ENCODE measurements around the gene IGF1R. TPM values are rescaled to one million over a fixed set of nuclear protein-coding genes. Genes with fewer than 3 reads are reported as not detected.

IGF1R gene
- total and polyA plus RNA-seq, 2 of the 13 experiments (the other 11 are each of a cell fraction or from before 2014, with no cell fraction given): 15.9 to 18.4 TPM

DNA sequence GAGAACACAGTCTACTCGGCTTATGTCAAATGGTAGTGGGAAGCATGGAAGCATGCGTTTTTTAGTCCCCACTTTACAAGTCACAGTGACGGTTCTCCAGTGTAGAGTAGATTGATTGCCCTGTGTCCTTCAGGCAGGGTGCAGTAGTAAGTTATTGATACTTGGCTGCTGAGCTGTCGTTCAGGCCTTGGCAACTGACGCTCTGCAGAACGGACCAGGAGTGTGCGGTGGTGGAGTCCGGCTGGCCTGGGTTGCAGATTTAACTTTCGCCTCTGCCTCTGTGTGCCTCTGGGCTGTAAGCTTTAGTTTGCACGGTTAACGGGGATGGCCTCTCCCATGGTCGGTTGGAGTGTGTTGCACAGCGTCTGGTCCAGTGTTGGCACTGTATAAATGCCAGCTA, 58.6 kb downstream of the IGF1R start (continued):
- TF ChIP-seq, protein P1, sequence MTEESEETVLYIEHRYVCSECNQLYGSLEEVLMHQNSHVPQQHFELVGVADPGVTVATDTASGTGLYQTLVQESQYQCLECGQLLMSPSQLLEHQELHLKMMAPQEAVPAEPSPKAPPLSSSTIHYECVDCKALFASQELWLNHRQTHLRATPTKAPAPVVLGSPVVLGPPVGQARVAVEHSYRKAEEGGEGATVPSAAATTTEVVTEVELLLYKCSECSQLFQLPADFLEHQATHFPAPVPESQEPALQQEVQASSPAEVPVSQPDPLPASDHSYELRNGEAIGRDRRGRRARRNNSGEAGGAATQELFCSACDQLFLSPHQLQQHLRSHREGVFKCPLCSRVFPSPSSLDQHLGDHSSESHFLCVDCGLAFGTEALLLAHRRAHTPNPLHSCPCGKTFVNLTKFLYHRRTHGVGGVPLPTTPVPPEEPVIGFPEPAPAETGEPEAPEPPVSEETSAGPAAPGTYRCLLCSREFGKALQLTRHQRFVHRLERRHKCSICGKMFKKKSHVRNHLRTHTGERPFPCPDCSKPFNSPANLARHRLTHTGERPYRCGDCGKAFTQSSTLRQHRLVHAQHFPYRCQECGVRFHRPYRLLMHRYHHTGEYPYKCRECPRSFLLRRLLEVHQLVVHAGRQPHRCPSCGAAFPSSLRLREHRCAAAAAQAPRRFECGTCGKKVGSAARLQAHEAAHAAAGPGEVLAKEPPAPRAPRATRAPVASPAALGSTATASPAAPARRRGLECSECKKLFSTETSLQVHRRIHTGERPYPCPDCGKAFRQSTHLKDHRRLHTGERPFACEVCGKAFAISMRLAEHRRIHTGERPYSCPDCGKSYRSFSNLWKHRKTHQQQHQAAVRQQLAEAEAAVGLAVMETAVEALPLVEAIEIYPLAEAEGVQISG (CRISPR knock-in tag; IDR thresholded peaks at IDR 0.05): no peak
- TF ChIP-seq PHF8 (CRISPR knock-in tag; IDR thresholded peaks at IDR 0.05): no peak
- no peak for TF ChIP-seq CHCHD3 (CRISPR knock-in tag; IDR thresholded peaks at IDR 0.05)
- no peak for TF ChIP-seq ZNF562 (CRISPR knock-in tag; IDR thresholded peaks at IDR 0.05; ENCODE audit: borderline replicate concordance)
- TF ChIP-seq, protein P2, sequence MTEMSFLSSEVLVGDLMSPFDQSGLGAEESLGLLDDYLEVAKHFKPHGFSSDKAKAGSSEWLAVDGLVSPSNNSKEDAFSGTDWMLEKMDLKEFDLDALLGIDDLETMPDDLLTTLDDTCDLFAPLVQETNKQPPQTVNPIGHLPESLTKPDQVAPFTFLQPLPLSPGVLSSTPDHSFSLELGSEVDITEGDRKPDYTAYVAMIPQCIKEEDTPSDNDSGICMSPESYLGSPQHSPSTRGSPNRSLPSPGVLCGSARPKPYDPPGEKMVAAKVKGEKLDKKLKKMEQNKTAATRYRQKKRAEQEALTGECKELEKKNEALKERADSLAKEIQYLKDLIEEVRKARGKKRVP (CRISPR knock-in tag; IDR thresholded peaks at IDR 0.05): no peak
- TF ChIP-seq CEBPG (CRISPR knock-in tag; IDR thresholded peaks at IDR 0.05): no peak

DNA sequence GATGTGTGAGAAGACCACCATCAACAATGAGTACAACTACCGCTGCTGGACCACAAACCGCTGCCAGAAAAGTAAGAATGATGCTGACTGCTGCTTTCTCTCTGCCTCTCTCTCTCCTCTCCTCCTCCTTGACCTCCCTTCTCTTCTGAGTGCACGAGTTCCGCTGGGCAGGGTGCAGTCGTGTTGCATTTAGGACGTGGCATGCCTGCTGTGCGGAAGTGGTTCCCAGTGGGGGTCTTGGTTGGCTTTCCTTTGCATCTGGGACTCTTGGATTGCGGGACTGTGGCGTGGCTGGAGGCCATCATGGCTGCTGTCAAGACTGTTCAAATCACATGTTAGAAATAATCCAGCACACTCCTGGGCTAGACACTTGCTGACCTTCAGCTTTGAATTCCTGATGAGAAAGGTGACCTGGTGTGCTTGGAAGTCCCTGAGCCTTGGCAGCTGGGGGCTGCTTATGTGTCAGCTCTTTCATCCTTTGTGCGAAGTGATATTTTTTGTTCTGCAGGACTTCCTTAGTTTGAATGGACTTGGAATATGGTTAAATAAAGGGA, 59.8 kb downstream of the IGF1R start:
- Histone ChIP-seq H3K27ac (ENCODE audit: extremely low read length, insufficient read depth, low read length) (no peak overlapping the region), H4K20me1 (ENCODE audit: insufficient read depth, low read length) (peaks cover 61% of the 10 kb centered on the region), H3K4me2 (ENCODE audit: low read depth, low read length) (no peak overlapping the region), H3K79me2 (ENCODE audit: insufficient read depth, low read length) (peaks cover 98% of the 10 kb centered on the region), H3K4me1 (ENCODE audit: insufficient read depth, low read length) (peaks cover 37% of the 10 kb centered on the region), H3K9ac (ENCODE audit: insufficient read depth, low read depth, low read length) (no peak overlapping the region), H3K36me3 (replicated peaks in 1 of 2; ENCODE audit: control insufficient read depth in 1 of 2, insufficient read depth in 2 of 2, low read length in 2 of 2) (peaks cover 15 to 31% of the 10 kb centered on the region in 2 experiments), H3K9me3 (ENCODE audit: low read length) (no peaks in the 10 kb centered on the region), H3K4me3 (replicated peaks in 1 of 3; ENCODE audit: insufficient read depth in 1 of 3, low read depth in 2 of 3, low read length in 3 of 3) (no peak overlapping the region), H2AFZ (ENCODE audit: low read length) (no peak overlapping the region), H3K27me3 (ENCODE audit: control insufficient read depth in 1 of 2, insufficient read depth in 2 of 2, low read length in 2 of 2) (no peaks in the 10 kb centered on the region)
- BruUV-seq (replicated peaks): no TSS peak
- no peak for DNase-seq (ENCODE audit: low spot score)
- no peak for ATAC-seq
- ChIA-PET POLR2A (no interaction called here), CTCF (ENCODE audit: low intra/inter-chr PET ratio, low total read pairs) (no interaction called here)
- intact Hi-C loops (cut with micrococcal nuclease; ENCODE audit: unreplicated experiment) (no loop called here), in situ Hi-C loops (cut with HindIII; ENCODE audit: extremely low pct_ligation_motif_present, low pct_unique_long_range_greater_than_20kb) (no loop called here)
- FAIRE-seq: no peak
- 99% methylated on average over 10 of the region's 10 CpGs for WGBS (ENCODE audit: low lambda C conversion rate)
- TF ChIP-seq SP1 (IDR thresholded peaks at IDR 0.05) (no peak), SP1 (CRISPR knock-in tag; IDR thresholded peaks at IDR 0.05) (no peak), NFRKB (IDR thresholded peaks at IDR 0.05) (no peak), TAF15 (IDR thresholded peaks at IDR 0.05; ENCODE audit: low read depth, low read length, poor library complexity, severe bottlenecking) (no peak), ZNF589 (CRISPR knock-in tag; conservative IDR thresholded peaks at IDR 0.05) (no peak), ATAD3A (CRISPR knock-in tag; IDR thresholded peaks at IDR 0.05) (no peak)
